ENCODE data around the gene SLC1A7. TPM values are rescaled to one million over a fixed set of nuclear protein-coding genes. Genes with fewer than 3 reads are reported as not detected.

Gene SLC1A7
- total RNA-seq, 1 experiment from 2014 or later, result not detected

- Histone ChIP-seq H3K4me3 (replicated peaks in 1 of 2; ENCODE audit: low read depth in 1 of 2, low read length in 2 of 2) (no peak overlapping the region), H3K79me2 (ENCODE audit: insufficient read depth, low read length) (no peaks in the 10 kb centered on the region), H3K9me2 (ENCODE audit: insufficient read depth) (no peaks in the 10 kb centered on the region), H4K20me1 (ENCODE audit: insufficient read depth) (no peaks in the 10 kb centered on the region), H3K4me2 (ENCODE audit: low read length) (no peak overlapping the region), H2AFZ (ENCODE audit: low read depth, low read length, poor library complexity, severe bottlenecking) (no peak overlapping the region), H3K9me3 (ENCODE audit: control insufficient read depth in 1 of 2, insufficient read depth in 1 of 2, low read depth in 1 of 2, low read length in 2 of 2) (peaks cover 12 to 28% of the 10 kb centered on the region in 2 experiments; a peak in 2 of 4 replicates), H3K36me3 (ENCODE audit: control insufficient read depth in 1 of 2, insufficient read depth in 2 of 2, low read length in 2 of 2) (no peaks in the 10 kb centered on the region), H3K27ac (ENCODE audit: low read depth, low read length) (no peak overlapping the region), H3K4me1 (ENCODE audit: control insufficient read depth in 1 of 2, insufficient read depth in 2 of 2, low read length in 2 of 2) (peaks cover 0 to 14% of the 10 kb centered on the region in 2 experiments; a peak in 2 of 4 replicates), H3K9ac (ENCODE audit: low read length) (no peak overlapping the region), H3K27me3 (ENCODE audit: insufficient read depth, low read length) (no peaks in the 10 kb centered on the region)
- DNase-seq (ENCODE audit: low read depth, low spot score) (no peak), ATAC-seq (no peak)
- CTCF ChIA-PET, result no interaction called here
- no TSS peak for BruUV-seq (replicated peaks)
- RAD21 ChIA-PET (ENCODE audit: low non-redundant PET in 1 of 2, low total read pairs in 2 of 2, uncharacterized antibody in 2 of 2, unreplicated experiment in 2 of 2), result no interaction called here
- no peak for TF ChIP-seq POLR2AphosphoS5 (IDR thresholded peaks at IDR 0.05; ENCODE audit: low read depth, low read length)
- no peak for TF ChIP-seq ELF1 (IDR thresholded peaks at IDR 0.05; ENCODE audit: borderline replicate concordance, low read depth)
- no peak for TF ChIP-seq REST (IDR thresholded peaks at IDR 0.05; ENCODE audit: low read depth)
- no peak for TF ChIP-seq JUND (IDR thresholded peaks at IDR 0.05)
- no peak for TF ChIP-seq SP1 (IDR thresholded peaks at IDR 0.05; ENCODE audit: low read depth)
- no peak for TF ChIP-seq POLR2A (IDR thresholded peaks at IDR 0.05; ENCODE audit: borderline replicate concordance, extremely low read depth, insufficient read depth, insufficient read length)
- no peak for TF ChIP-seq CEBPB (IDR thresholded peaks at IDR 0.05; ENCODE audit: low read depth)
- no peak for TF ChIP-seq ZBTB33 (IDR thresholded peaks at IDR 0.05; ENCODE audit: extremely low read depth, insufficient replicate concordance, low read length)
- no peak for TF ChIP-seq EZH2phosphoT487 (IDR thresholded peaks at IDR 0.05; ENCODE audit: borderline replicate concordance)
- TF ChIP-seq RAD21 (IDR thresholded peaks at IDR 0.05; ENCODE audit: low read depth), result no peak
- intact Hi-C loops (cut with micrococcal nuclease), result no loop called here
- POLR2A ChIA-PET, result no interaction called here
Measured at GRCh38 chr1:53093451-53093754, 49.0 kb downstream of the SLC1A7 start.

Measured in HCT116 (cell line).